Endothelial cell of umbilical vein (primary cell): ENCODE measurements around the gene LMBRD1. TPM values are rescaled to one million over a fixed set of nuclear protein-coding genes. Genes with fewer than 3 reads are reported as not detected.

ENCODE experiments used
- BruUV-seq: library from RNA; stranded (reverse); fragments of 400-500 nt; replicated peaks from 2 replicates; lab custom pipeline; 2021; lab: Mats Ljungman, UMichigan
- CTCF ChIA-PET: fragments of 300-600, 350-600 bp; sonication (Branson Sonifier 250); formaldehyde crosslinking; loops from one replicate; lab custom pipeline; 2021; ENCODE audit warnings: antibody characterized with exemption, inconsistent platforms; lab: Charles Lee
- POLR2A ChIA-PET: fragments of 300-600, 350-600 bp; sonication (Branson Sonifier 250); formaldehyde crosslinking; loops from one replicate; lab custom pipeline; 2021; ENCODE audit warnings: antibody characterized with exemption, inconsistent platforms; lab: Charles Lee
- DNase-seq: peaks from one replicate; pipeline ENCODE4 v3.0.0-alpha.2; 2011; ENCODE audit warnings: low read depth, low spot score
- FAIRE-seq: peaks from 2 replicates; lab custom pipeline; 2011; peaks lifted over from hg19 to GRCh38; lab: Jason Lieb, UNC
- H2AFZ ChIP-seq: 2 replicates; pipeline ENCODE4 v1.6.0; 2012; ENCODE audit warnings: low read depth, low read length, control low read depth, inconsistent platforms
- H3K27ac ChIP-seq: 2 replicates; pipeline ENCODE4 v1.5.1; 2011; ENCODE audit warnings: low read depth, mild to moderate bottlenecking, control low read depth, low read length, moderate library complexity; ENCODE audit not compliant: insufficient read depth
- H3K27me3 ChIP-seq, 2 experiments: 2 replicates each; pipeline versions ENCODE4 v1.6.0 to v1.6.1; 2011; ENCODE audit warnings: low read length in 2 of 2, mixed read lengths in 1 of 2; ENCODE audit not compliant: control insufficient read depth in 2 of 2, insufficient read depth in 2 of 2
- H3K36me3 ChIP-seq, 2 experiments: 2 replicates in 1 of 2; 3 replicates in 1 of 2; pipeline ENCODE4 v1.5.1; 2011; ENCODE audit warnings: low read length in 2 of 2, mild to moderate bottlenecking in 1 of 2, moderate library complexity in 1 of 2; ENCODE audit not compliant: control insufficient read depth in 2 of 2, insufficient read depth in 2 of 2; ENCODE audit errors: extremely low read depth in 1 of 2
- H3K4me1 ChIP-seq: 3 replicates; pipeline ENCODE4 v1.5.1; 2011; ENCODE audit warnings: mild to moderate bottlenecking, low read length; ENCODE audit not compliant: control insufficient read depth, insufficient read depth; ENCODE audit errors: extremely low read depth
- H3K4me2 ChIP-seq: 2 replicates; pipeline ENCODE4 v1.6.1; 2011; ENCODE audit warnings: low read length, control low read depth, mixed read lengths; ENCODE audit not compliant: insufficient read depth
- H3K4me3 ChIP-seq, 3 experiments: fragments of 200-600 bp in 1 of 3; sonication (generic), shearing (Covaris generic) in 1 of 3; replicated peaks in 1 of 3; 2 replicates each; pipeline ENCODE4 v1.5.1; 2011 to 2016; ENCODE audit warnings: control low read depth in 3 of 3, low read length in 3 of 3, mild to moderate bottlenecking in 2 of 3, inconsistent platforms in 1 of 3, low read depth in 1 of 3, moderate library complexity in 1 of 3; ENCODE audit not compliant: insufficient read depth in 1 of 3
- H3K79me2 ChIP-seq: 2 replicates; pipeline ENCODE4 v1.6.0; 2012; ENCODE audit warnings: low read length, inconsistent platforms; ENCODE audit not compliant: control insufficient read depth, insufficient read depth
- H3K9ac ChIP-seq: replicated peaks from 2 replicates; pipeline ENCODE3; 2011; ENCODE audit warnings: low read length, control low read depth; ENCODE audit not compliant: insufficient read depth; ENCODE audit errors: extremely low read depth
- H3K9me1 ChIP-seq: replicated peaks from 3 replicates; pipeline ENCODE4 v1.6.0; 2011; ENCODE audit warnings: mild to moderate bottlenecking, low read length; ENCODE audit not compliant: control insufficient read depth, insufficient read depth; ENCODE audit errors: extremely low read depth
- H3K9me3 ChIP-seq: replicated peaks from 2 replicates; pipeline ENCODE4 v1.5.1; 2012; ENCODE audit warnings: low read length, inconsistent platforms; ENCODE audit not compliant: control insufficient read depth, insufficient read depth
- H4K20me1 ChIP-seq: replicated peaks from 2 replicates; pipeline ENCODE3; 2011; ENCODE audit warnings: mild to moderate bottlenecking, low read length; ENCODE audit not compliant: control insufficient read depth, insufficient read depth; ENCODE audit errors: extremely low read depth
- CTCF ChIP-seq, 2 donors: IDR thresholded peaks; 1 replicate in 1 of 2; 2 replicates in 1 of 2; pipeline ENCODE4 v1.5.1; 2011; ENCODE audit warnings: low read length in 2 of 2, mild to moderate bottlenecking in 2 of 2, moderate library complexity in 2 of 2, control low read depth in 1 of 2, inconsistent platforms in 1 of 2, low read depth in 1 of 2; ENCODE audit not compliant: insufficient read depth in 1 of 2; ENCODE audit errors: extremely low read depth in 1 of 2
- EZH2 ChIP-seq: IDR thresholded peaks from 2 replicates; pipeline ENCODE4 v1.6.1; 2012; ENCODE audit warnings: borderline replicate concordance, low read depth, mild to moderate bottlenecking, moderate library complexity, low read length, inconsistent platforms; ENCODE audit not compliant: severe bottlenecking
- FOS ChIP-seq: IDR thresholded peaks from 2 replicates; pipeline ENCODE4 v1.6.1; 2011; ENCODE audit warnings: mild to moderate bottlenecking, low read length, moderate library complexity, borderline replicate concordance; ENCODE audit not compliant: insufficient read depth
- GATA2 ChIP-seq: IDR thresholded peaks from 2 replicates; pipeline ENCODE4 v1.7.0; 2011; ENCODE audit warnings: low read depth, mild to moderate bottlenecking, moderate library complexity, mixed read lengths, low read length; ENCODE audit not compliant: insufficient read length, insufficient read depth
- JUN ChIP-seq: IDR thresholded peaks from 2 replicates; pipeline ENCODE4 v1.6.1; 2011; ENCODE audit warnings: borderline replicate concordance, low read depth; ENCODE audit not compliant: insufficient read length, insufficient read depth
- MYC ChIP-seq: IDR thresholded peaks from one replicate; pipeline ENCODE4 v1.6.1; 2011; ENCODE audit warnings: mild to moderate bottlenecking, low read depth, low read length
- POLR2A ChIP-seq: IDR thresholded peaks from 2 replicates; pipeline ENCODE4 v1.6.1; 2012; ENCODE audit warnings: low read depth, mild to moderate bottlenecking, control low read depth, low read length
- POLR2AphosphoS5 ChIP-seq: IDR thresholded peaks from 2 replicates; pipeline ENCODE4 v1.6.1; 2012; ENCODE audit warnings: low read depth, mild to moderate bottlenecking, control low read depth, low read length, moderate library complexity; ENCODE audit not compliant: insufficient read depth
- dilution Hi-C: fragments of 300-500 bp; cut with MboI; formaldehyde crosslinking; loops from one replicate; pipeline ENCODE4 v1.15.0; 2019; ENCODE audit warnings: low sequenced_read_pairs; ENCODE audit not compliant: extremely low pct_ligation_motif_present
- intact Hi-C: fragments of 100-400 bp; cut with micrococcal nuclease; formaldehyde crosslinking; loops from one replicate; pipeline ENCODE4 v1.10.0; 2022
- polyA plus RNA-seq, 4 experiments: library from polyadenylated mRNA; depleted of rRNA in 3 of 4; stranded (reverse) in 3 of 4; unstranded in 1 of 4; fragments of >200 nt; gene quantifications; 2 replicates each; pipeline versions ENCODE4 v1.2.1 to v1.2.3, GENCODE V29; 2011 to 2012; ENCODE audit warnings: missing spikeins in 1 of 4
- total RNA-seq: library from RNA; stranded (reverse); gene quantifications from 2 replicates; pipeline ENCODE4 v1.2.3, GENCODE V29; 2021
- TF ChIP-seq, protein P1 (sequence below): IDR thresholded peaks from 2 replicates; pipeline ENCODE4 v1.6.1; 2011; ENCODE audit not compliant: insufficient read depth, insufficient read length

The LMBRD1 gene
- total and polyA plus RNA-seq, 2 donors (not counting 3 experiments of a cell fraction or from before 2014, with no cell fraction given) = 9.8 to 14.6 TPM

DNA sequence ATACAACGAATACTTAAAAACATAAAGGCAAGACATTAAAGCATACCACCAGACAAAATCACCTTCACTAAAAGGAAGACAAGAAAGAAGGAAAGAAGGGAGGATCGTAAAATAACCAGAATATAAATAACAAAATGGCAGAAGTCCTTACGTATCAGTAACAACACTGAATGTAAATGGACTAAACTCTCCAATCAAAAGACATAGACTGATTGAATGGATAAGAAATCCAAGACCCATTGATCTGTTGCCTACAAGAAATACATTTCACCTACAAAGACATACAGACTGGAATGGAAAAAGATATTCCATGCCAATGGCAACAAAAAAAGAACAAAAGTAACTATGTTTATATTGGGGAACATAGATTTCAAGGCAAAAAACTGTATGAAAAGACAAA, 74.1 kb downstream of the LMBRD1 start:
- no peaks in the 10 kb centered on the region for H3K27me3 ChIP-seq
- no peak overlapping the region for H2AFZ ChIP-seq
- CTCF ChIA-PET = no interaction called here
- H3K4me3 ChIP-seq = no peak overlapping the region
- no peaks in the 10 kb centered on the region for H3K9me3 ChIP-seq
- dilution Hi-C loops = no loop called here
- TF ChIP-seq POLR2AphosphoS5 (no peak), POLR2A (no peak), EZH2 (no peak), MYC (no peak), GATA2 (no peak), JUN (no peak), FOS (no peak), CTCF (IDR thresholded peaks at IDR 0.05; ENCODE audit: extremely low read depth in 1 of 2, insufficient read depth in 1 of 2, low read depth in 1 of 2, low read length in 2 of 2) (no peak)
- TF ChIP-seq, protein P1, sequence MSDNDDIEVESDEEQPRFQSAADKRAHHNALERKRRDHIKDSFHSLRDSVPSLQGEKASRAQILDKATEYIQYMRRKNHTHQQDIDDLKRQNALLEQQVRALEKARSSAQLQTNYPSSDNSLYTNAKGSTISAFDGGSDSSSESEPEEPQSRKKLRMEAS = no peak
- H3K9me1 ChIP-seq = no peaks in the 10 kb centered on the region
- H3K36me3 ChIP-seq = no peaks in the 10 kb centered on the region
- no TSS peak for BruUV-seq
- no peaks in the 10 kb centered on the region for H3K4me1 ChIP-seq
- H3K4me2 ChIP-seq = no peak overlapping the region
- H3K27ac ChIP-seq = no peak overlapping the region
- intact Hi-C loops = loop anchor here (5.0 kb wide), 1 partner anchor 845 kb away; no protein-coding TSS in a partner anchor
- POLR2A ChIA-PET = no interaction called here
- no peak overlapping the region for H3K9ac ChIP-seq
- FAIRE-seq (no peak), DNase-seq (no peak)
- no peaks in the 10 kb centered on the region for H4K20me1 ChIP-seq
- H3K79me2 ChIP-seq = no peaks in the 10 kb centered on the region
